Left hindlimb (tissue), 1 donor: ENCODE results near the gene APMAP.

Experiments used
- DNase-seq: peaks from one replicate; pipeline ENCODE4 v3.0.0-alpha.2; 2018

The APMAP gene

DNA sequence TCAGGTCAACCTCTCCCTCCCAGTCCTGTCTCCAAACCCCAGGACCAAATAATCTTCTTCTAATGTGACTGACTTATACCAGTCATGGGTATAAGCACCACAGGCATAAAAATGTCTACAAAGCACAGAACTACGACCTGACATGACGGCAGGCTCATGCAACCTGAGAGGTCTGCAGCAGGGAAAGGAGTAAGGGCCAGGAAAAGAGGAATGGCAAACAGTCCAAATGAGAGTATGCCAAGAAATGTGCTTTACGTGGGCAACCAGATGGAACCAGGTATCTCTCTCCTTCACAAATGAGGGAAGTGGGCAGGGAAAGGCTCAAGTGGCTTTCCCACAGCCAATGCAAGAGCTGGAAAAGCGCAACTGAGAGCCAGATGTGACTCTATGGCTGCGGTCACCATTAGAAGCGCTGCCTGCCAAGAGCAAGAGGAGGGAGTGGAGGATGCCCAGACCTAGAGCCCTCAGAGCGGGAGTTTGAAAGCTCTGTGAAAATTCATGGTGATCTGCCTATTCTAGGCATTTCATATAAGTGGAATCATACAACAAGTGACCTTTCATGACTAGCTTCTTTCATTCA, 6.0 kb downstream of the APMAP start:
- DNase-seq = no peak

GRCh38 chr20:24985802-24986201, 6.7 kb downstream of the APMAP start:
- no peak for DNase-seq

GRCh38 chr20:24984961-24985640, 7.5 kb downstream of the APMAP start:
- DNase-seq = no peak

- no peak for DNase-seq
These were observed 8.7 kb downstream of the APMAP start for GRCh38 chr20:24983896-24984295.

- no peak for DNase-seq
These were observed 10.8 kb downstream of the APMAP start for GRCh38 chr20:24981790-24982189.

DNA sequence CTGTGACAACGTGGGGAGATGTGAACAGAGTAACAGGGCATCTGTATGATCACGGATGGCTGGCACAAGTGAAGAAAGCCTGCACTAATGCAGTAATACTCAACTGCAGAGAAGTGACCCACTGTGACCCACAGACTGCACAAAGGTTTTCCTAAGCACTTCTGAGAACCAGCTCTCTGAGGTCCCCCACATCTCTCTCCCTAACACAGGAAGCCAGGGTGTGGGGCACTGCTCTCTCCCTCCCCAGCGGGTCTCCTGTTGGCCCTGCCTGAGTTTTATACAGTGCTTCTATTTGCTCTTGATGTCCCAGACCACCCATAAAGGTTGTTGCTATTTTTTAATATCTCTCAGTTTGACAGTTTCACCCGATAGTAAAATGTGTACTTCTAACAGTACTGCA, 11.3 kb downstream of the APMAP start:
- no peak for DNase-seq

GRCh38 chr20:24980291-24981053, 12.1 kb downstream of the APMAP start:
- no peak for DNase-seq

DNA sequence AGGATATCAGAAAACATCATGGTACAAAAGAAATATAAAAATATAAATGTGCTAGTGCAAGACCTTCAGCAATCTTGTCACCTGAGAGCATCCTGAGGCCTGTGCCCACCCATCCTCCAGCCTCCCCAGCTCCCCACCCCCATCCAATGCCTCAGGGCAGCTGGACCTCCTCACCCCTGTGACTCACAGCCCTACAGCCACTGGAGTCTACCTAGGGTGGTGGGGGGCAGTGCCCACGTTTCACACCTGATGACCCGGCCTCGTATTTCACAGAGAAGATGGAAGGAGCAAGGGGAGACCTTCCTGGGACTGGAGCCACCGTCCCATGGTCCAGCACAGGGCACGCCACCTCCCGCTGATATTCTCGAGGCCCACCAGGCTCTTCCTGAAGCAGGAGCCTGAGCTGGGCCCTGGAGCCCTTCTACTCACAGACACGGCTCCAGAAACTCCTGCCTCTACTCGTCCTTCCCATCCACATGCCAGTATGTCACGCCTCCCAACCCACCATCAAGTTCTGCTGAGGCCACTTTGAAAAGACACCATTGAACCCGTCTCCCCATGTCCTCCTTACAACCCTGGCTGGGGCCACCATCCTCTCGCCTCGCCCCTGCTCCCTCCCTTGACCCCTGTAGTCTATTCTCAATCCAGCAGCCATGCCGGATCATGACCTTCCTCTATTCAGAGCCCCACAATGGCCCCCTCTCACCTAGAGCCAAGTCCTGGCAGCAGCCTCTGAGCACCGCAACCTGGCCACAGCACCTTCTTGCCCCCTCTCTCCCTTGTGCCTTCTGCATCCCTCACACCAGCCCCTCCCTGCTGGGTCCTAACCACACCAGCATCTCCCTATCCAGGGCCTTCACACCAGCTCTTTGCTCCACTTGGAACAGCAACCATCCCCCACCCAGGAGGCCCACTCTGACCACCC, 13.3 kb downstream of the APMAP start:
- DNase-seq = no peak

DNA sequence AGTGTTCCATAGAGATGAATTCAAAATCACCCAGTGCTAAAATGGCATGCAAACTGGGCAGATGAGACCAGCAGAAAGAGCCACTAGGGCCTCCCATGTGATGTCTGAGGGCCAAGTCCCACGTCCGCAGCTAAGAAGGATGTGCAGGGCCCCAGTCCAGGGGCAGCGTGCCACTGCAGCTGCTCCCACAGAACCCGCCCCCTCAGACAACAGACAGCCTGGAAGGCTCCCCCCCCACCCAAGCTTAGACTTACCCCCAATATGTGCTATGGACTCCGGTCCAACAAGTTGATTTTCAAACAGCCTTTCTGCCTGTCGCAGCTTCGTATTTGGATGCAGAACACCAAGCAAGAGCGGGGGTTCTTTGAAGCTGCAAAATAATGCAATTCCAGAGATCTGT, 14.0 kb downstream of the APMAP start:
- DNase-seq = no peak

GRCh38 chr20:24977797-24978196, 14.8 kb downstream of the APMAP start:
- DNase-seq = no peak

- no peak for DNase-seq
These were observed 15.2 kb downstream of the APMAP start for GRCh38 chr20:24977336-24977735.

DNA sequence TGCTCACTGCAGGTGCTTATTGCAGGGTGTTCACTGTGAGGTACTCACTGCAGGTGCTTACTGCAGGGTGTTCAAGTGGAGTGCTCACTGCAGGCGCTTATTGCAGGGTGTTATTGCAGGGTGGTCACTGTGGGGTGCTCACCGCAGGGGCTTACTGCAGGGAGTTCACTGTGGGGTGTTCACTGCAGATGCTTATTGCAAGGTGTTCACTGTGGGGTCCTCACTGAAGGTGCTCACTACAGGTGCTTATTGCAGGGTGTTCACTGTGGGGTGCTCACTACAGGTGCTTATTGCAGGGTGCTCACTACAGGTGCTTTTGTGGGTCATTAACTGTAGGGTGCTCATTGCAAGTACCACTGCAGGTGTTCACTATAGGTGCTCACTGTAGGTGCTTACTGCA, 20.2 kb downstream of the APMAP start:
- DNase-seq = no peak

GRCh38 chr20:24971376-24972101, 21.0 kb downstream of the APMAP start:
- DNase-seq = no peak

DNA sequence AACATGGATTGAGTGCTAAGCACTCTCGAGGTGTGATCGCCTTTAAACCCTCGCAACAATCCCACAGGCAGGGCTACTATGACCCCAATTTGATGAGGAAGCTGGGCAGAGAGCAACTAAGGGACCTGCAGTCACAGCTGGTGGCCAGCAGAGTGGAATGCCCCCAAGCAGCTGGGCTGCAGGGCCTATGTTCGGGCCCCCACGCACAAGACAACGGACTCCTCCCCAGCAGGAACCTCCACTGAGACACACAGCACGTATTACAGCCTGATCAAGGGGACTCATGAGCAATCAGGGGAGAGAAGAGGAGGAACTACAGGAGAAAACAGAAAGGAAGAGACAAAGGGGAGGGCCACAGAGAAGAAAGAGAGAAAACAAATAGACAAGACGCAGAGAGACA, 21.8 kb downstream of the APMAP start:
- DNase-seq = no peak

GRCh38 chr20:24970030-24970553, 22.5 kb downstream of the APMAP start:
- DNase-seq = no peak

DNA sequence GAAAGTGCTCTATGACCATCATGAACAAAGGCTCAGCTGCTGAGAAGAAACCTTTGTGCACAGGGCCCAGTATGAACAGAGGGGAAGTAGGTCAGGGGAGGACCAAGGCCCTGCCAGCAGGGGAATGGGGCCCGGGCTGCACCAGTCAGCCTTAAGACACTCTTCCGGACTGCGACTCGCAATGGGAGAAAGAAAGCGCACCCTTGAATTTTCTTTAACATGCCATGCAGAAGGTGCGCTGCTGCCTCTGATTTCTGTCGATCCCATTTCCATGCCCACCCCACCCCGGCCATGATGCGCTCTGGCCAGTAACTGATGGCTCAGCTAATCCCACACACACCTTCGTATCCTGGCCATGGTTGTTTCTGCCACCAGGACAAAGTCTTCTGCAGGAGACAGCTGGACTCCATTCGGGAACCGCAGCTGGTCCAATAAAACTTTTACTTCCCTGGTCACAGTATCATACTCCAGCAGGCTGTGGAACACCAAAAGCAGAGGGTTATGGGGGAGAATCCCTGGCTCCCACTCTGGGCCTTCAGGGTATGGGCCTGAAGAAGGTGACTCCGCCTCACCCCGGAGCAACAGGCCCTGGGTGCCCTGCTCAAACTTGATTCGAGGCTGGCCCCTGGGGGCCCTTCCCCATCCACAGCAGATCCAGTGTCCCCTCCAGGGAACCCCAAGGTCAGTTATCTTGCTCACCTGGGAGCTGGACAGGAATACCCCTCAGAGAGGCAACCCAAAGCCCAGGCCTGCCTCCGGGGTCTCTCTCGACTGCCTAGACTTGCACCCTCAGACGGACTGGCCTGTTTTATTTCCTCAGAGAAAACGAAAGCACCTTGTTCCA, 23.1 kb downstream of the APMAP start:
- DNase-seq = no peak

GRCh38 chr20:24968278-24968800, 24.2 kb downstream of the APMAP start:
- no peak for DNase-seq

GRCh38 chr20:24966317-24967012, 26.1 kb downstream of the APMAP start:
- DNase-seq = no peak

GRCh38 chr20:24965065-24965919, 27.3 kb downstream of the APMAP start:
- no peak for DNase-seq
